ENCODE measurements around the gene EML6. TPM values are rescaled to one million over a fixed set of nuclear protein-coding genes. Genes with fewer than 3 reads are reported as not detected.

Gene EML6
- total RNA-seq, 1 experiment from 2014 or later: 6.6 TPM

DNA sequence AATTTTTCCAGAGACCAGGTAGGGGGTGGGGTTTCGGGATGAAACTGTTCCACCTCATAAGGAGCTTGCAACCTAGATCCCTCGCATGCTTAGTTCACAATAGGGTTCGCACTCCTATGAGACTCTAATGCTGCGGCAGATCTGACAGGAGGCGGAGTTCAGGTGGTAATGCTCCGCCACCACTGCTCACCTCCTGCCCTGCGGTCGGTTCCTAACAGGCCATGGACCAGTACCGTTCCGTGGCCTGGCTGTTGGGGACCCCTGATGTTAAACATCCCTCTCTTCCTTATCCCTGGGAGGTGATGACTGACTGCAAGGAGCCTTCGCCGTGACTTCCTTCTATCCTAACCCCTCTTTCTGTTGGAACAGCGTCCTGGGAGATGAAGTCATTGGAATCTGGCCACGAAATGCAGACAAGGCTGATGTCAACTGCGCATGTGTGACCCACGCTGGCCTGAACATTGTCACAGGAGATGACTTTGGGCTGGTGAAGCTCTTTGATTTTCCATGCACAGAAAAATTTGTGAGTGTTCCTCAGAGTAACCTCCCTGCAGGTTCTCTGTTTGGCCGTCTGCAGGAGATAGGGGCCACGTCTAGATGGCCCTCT, 244.4 kb downstream of the EML6 start:
- no peak overlapping the region for H3K27ac ChIP-seq (ENCODE audit: low read depth, low read length)
- H2AFZ ChIP-seq (ENCODE audit: low read depth, low read length, poor library complexity, severe bottlenecking): no peak overlapping the region
- ATAC-seq (0 out of 2 replicates have a peak, but pooled peaks have one; percentile 13), DNase-seq (ENCODE audit: low read depth, low spot score) (no peak)
- H3K4me2 ChIP-seq (ENCODE audit: low read length): no peak overlapping the region
- H3K9ac ChIP-seq (ENCODE audit: low read length): no peak overlapping the region
- no peaks in the 10 kb centered on the region for H3K9me3 ChIP-seq (ENCODE audit: control insufficient read depth in 1 of 2, insufficient read depth in 1 of 2, low read depth in 1 of 2, low read length in 2 of 2)
- no peaks in the 10 kb centered on the region for H3K9me2 ChIP-seq (ENCODE audit: insufficient read depth)
- ChIA-PET CTCF (no interaction called here), RAD21 (ENCODE audit: low non-redundant PET in 1 of 2, low total read pairs in 2 of 2, uncharacterized antibody in 2 of 2, unreplicated experiment in 2 of 2) (no interaction called here), POLR2A (no interaction called here)
- H3K4me3 ChIP-seq (replicated peaks in 1 of 2; ENCODE audit: low read depth in 1 of 2, low read length in 2 of 2): no peak overlapping the region
- H4K20me1 ChIP-seq (ENCODE audit: insufficient read depth): peaks cover 6% of the 10 kb centered on the region; the same call in 1 of the 2 replicates
- 0 out of 2 replicates have a peak, but pooled peaks cover 3% of the 10 kb centered on the region for H3K79me2 ChIP-seq (ENCODE audit: insufficient read depth, low read length)
- peaks cover 0 to 5% of the 10 kb centered on the region in 2 experiments; a peak in 1 of 4 replicates for H3K4me1 ChIP-seq (ENCODE audit: control insufficient read depth in 1 of 2, insufficient read depth in 2 of 2, low read length in 2 of 2)
- no peaks in the 10 kb centered on the region for H3K27me3 ChIP-seq (ENCODE audit: insufficient read depth, low read length)
- intact Hi-C loops (cut with micrococcal nuclease): no loop called here
- peaks cover 4 to 21% of the 10 kb centered on the region in 2 experiments; a peak in 2 of 4 replicates for H3K36me3 ChIP-seq (ENCODE audit: control insufficient read depth in 1 of 2, insufficient read depth in 2 of 2, low read length in 2 of 2)
- no TSS peak for BruUV-seq (replicated peaks)
- TF ChIP-seq ZNF274 (IDR thresholded peaks at IDR 0.05; ENCODE audit: low read depth, low read length) (no peak), JUND (IDR thresholded peaks at IDR 0.05) (no peak), RAD21 (IDR thresholded peaks at IDR 0.05; ENCODE audit: low read depth) (no peak), EGR1 (IDR thresholded peaks at IDR 0.05; ENCODE audit: low read depth) (no peak), EZH2phosphoT487 (IDR thresholded peaks at IDR 0.05; ENCODE audit: borderline replicate concordance) (no peak), FOSL1 (IDR thresholded peaks at IDR 0.05; ENCODE audit: low read depth) (no peak), SRF (IDR thresholded peaks at IDR 0.05; ENCODE audit: low read depth) (no peak), SIN3A (IDR thresholded peaks at IDR 0.05; ENCODE audit: low read depth) (no peak), YY1 (IDR thresholded peaks at IDR 0.05; ENCODE audit: extremely low read depth, insufficient replicate concordance, low read depth, low read length) (no peak), ELF1 (IDR thresholded peaks at IDR 0.05; ENCODE audit: borderline replicate concordance, low read depth) (no peak), ZFX (IDR thresholded peaks at IDR 0.05) (no peak), CBX3 (IDR thresholded peaks at IDR 0.05; ENCODE audit: low read depth) (no peak), CEBPB (IDR thresholded peaks at IDR 0.05; ENCODE audit: low read depth) (no peak), EZH2 (IDR thresholded peaks at IDR 0.05) (no peak), TCF7L2 (IDR thresholded peaks at IDR 0.05; ENCODE audit: borderline replicate concordance, extremely low read depth, insufficient read depth, insufficient read length) (no peak)
- TF ChIP-seq, protein P1, sequence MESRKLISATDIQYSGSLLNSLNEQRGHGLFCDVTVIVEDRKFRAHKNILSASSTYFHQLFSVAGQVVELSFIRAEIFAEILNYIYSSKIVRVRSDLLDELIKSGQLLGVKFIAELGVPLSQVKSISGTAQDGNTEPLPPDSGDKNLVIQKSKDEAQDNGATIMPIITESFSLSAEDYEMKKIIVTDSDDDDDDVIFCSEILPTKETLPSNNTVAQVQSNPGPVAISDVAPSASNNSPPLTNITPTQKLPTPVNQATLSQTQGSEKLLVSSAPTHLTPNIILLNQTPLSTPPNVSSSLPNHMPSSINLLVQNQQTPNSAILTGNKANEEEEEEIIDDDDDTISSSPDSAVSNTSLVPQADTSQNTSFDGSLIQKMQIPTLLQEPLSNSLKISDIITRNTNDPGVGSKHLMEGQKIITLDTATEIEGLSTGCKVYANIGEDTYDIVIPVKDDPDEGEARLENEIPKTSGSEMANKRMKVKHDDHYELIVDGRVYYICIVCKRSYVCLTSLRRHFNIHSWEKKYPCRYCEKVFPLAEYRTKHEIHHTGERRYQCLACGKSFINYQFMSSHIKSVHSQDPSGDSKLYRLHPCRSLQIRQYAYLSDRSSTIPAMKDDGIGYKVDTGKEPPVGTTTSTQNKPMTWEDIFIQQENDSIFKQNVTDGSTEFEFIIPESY (IDR thresholded peaks at IDR 0.05; ENCODE audit: extremely low read depth, insufficient replicate concordance, low read length): no peak
- TF ChIP-seq, protein P2, sequence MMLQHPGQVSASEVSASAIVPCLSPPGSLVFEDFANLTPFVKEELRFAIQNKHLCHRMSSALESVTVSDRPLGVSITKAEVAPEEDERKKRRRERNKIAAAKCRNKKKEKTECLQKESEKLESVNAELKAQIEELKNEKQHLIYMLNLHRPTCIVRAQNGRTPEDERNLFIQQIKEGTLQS (IDR thresholded peaks at IDR 0.05): no peak
- TF ChIP-seq, protein P3, sequence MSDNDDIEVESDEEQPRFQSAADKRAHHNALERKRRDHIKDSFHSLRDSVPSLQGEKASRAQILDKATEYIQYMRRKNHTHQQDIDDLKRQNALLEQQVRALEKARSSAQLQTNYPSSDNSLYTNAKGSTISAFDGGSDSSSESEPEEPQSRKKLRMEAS (IDR thresholded peaks at IDR 0.05): no peak

Data from HCT116 (cell line).